Naive thymus-derived CD4-positive, alpha-beta T cell (primary cell): Measurements from ENCODE around the gene ZNF839. TPM values are rescaled to one million over a fixed set of nuclear protein-coding genes. Genes with fewer than 3 reads are reported as not detected.

Experiments
- ATAC-seq: fragments of 150-1000 bp; cut with Tn5 transposase; 2 replicates; pipeline ENCODE4 v1.10.0; 2021; ENCODE audit warnings: mild to moderate bottlenecking, moderate library complexity
- CTCF ChIA-PET: fragments of 350-600 bp; sonication (Branson Sonifier 250); formaldehyde crosslinking; loops from one replicate; lab custom pipeline; 2021; ENCODE audit warnings: antibody characterized with exemption; lab: Charles Lee
- POLR2A ChIA-PET: fragments of 350-600 bp; sonication (Branson Sonifier 250); formaldehyde crosslinking; loops from one replicate; lab custom pipeline; 2021; ENCODE audit warnings: antibody characterized with exemption, inconsistent platforms; lab: Charles Lee
- DNase-seq, 9 donors: peaks; one replicate each; pipeline versions ENCODE4 v3.0.0 to v3.0.0-alpha.2; 2020 to 2022; ENCODE audit warnings: mixed read lengths in 1 of 9
- H3K27ac ChIP-seq: one replicate; pipeline ENCODE4 v1.7.0; 2013; ENCODE audit warnings: mild to moderate bottlenecking, low read depth, low read length, moderate library complexity
- H3K27me3 ChIP-seq, 2 donors: one replicate each; pipeline ENCODE4 v1.7.0; 2013; ENCODE audit warnings: low read length in 2 of 2, mild to moderate bottlenecking in 2 of 2, moderate library complexity in 2 of 2; ENCODE audit not compliant: control insufficient read depth in 2 of 2, insufficient read depth in 2 of 2
- H3K36me3 ChIP-seq, 3 experiments: 1 replicate in 2 of 3; 2 replicates in 1 of 3; pipeline ENCODE4 v1.7.0; 2013; ENCODE audit warnings: low read length in 3 of 3, mild to moderate bottlenecking in 3 of 3, moderate library complexity in 1 of 3; ENCODE audit not compliant: insufficient read depth in 3 of 3, control insufficient read depth in 2 of 3
- H3K4me1 ChIP-seq, 2 donors: one replicate each; pipeline ENCODE4 v1.7.0; 2013; ENCODE audit warnings: low read length in 2 of 2, mild to moderate bottlenecking in 2 of 2, moderate library complexity in 1 of 2; ENCODE audit not compliant: control insufficient read depth in 2 of 2, insufficient read depth in 2 of 2
- H3K4me3 ChIP-seq: 2 replicates; pipeline ENCODE4 v1.7.0; 2013; ENCODE audit warnings: mild to moderate bottlenecking, low read length
- H3K9me3 ChIP-seq, 3 experiments: 1 replicate in 2 of 3; 2 replicates in 1 of 3; pipeline ENCODE4 v1.7.0; 2013; ENCODE audit warnings: low read length in 3 of 3; ENCODE audit not compliant: control insufficient read depth in 2 of 3
- H3K27ac Mint-ChIP-seq, 9 donors: one replicate each; pipeline ENCODE4 v1.8.0; 2020 to 2022; ENCODE audit warnings: mixed read lengths in 9 of 9, mild to moderate bottlenecking in 8 of 9, moderate library complexity in 5 of 9, inconsistent platforms in 2 of 9
- H3K27me3 Mint-ChIP-seq, 5 donors: one replicate each; pipeline ENCODE4 v1.8.0; 2021 to 2022; ENCODE audit warnings: mixed read lengths in 5 of 5, mild to moderate bottlenecking in 1 of 5
- H3K36me3 Mint-ChIP-seq, 5 donors: one replicate each; pipeline ENCODE4 v1.8.0; 2020 to 2022; ENCODE audit warnings: mixed read lengths in 5 of 5, mild to moderate bottlenecking in 3 of 5, inconsistent platforms in 1 of 5
- H3K4me1 Mint-ChIP-seq, 7 donors: one replicate each; pipeline ENCODE4 v1.8.0; 2020 to 2022; ENCODE audit warnings: mixed read lengths in 7 of 7, mild to moderate bottlenecking in 3 of 7, inconsistent platforms in 1 of 7
- H3K4me3 Mint-ChIP-seq, 10 donors: one replicate each; pipeline ENCODE4 v1.8.0; 2020 to 2022; ENCODE audit warnings: mild to moderate bottlenecking in 10 of 10, mixed read lengths in 10 of 10, moderate library complexity in 6 of 10, inconsistent platforms in 2 of 10
- H3K9me3 Mint-ChIP-seq, 11 donors: one replicate each; pipeline ENCODE4 v1.8.0; 2020 to 2022; ENCODE audit warnings: mixed read lengths in 11 of 11, mild to moderate bottlenecking in 4 of 11, inconsistent platforms in 1 of 11, moderate library complexity in 1 of 11
- intact Hi-C, 2 donors: fragments of 100-400 bp; cut with micrococcal nuclease; formaldehyde crosslinking; loops; one replicate each; pipeline ENCODE4 v1.15.1; 2023
- polyA plus RNA-seq, 2 donors: library from polyadenylated mRNA; unstranded; fragments of 300-500 nt; fragmentation: Illumina TruSeq; gene quantifications; one replicate each; pipeline ENCODE4 v1.2.3, GENCODE V29; 2021
- total RNA-seq, 6 experiments: library from RNA in 5 of 6; stranded (reverse) in 5 of 6; gene quantifications; 1 replicate in 5 of 6; 2 replicates in 1 of 6; pipeline ENCODE4 v1.2.3 and lab custom pipeline; 2021 to 2026

ZNF839 gene
- total and polyA plus RNA-seq, 7 experiments from 2014 or later, result 5.9 to 24.9 (median 20.3) TPM

DNA sequence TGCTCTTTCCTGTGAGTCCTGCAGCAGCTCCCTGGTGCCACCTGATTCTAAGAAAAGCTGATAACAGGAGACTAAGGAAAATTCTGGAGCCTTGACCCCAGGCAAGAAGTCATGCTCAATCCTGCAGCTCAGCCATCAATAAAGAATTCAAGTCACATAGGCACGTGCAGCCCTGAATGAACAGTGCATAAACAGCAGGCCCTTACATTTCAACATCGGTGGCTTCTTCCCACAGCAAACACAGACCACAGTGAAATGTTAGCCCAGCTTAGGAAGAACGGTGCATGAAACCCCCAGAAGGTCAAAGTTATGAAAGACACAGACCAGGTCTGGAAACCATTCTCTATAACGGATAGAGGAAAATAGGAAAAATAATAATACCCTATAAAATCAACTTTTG, 32.7 kb downstream of the ZNF839 start:
- H3K36me3 Mint-ChIP-seq, result peaks cover 13 to 60% (median 27%) of the 10 kb centered on the region in 5 donors
- ChIA-PET CTCF (no interaction called here), POLR2A (interaction anchor here (0.6 kb wide), 1 partner anchor 501 kb away, joined by 4 read pairs; no protein-coding TSS in a partner anchor)
- DNase-seq (no peak), ATAC-seq (no peak)
- peak overlapping the region in 2 of 9 donors; percentile 59 to 68 for H3K27ac Mint-ChIP-seq
- H3K4me3 ChIP-seq, result no peak overlapping the region
- no peak overlapping the region for H3K4me3 Mint-ChIP-seq
- no peak overlapping the region for H3K27ac ChIP-seq
- no peaks in the 10 kb centered on the region for H3K9me3 Mint-ChIP-seq
- no peaks in the 10 kb centered on the region for H3K27me3 Mint-ChIP-seq
- no peaks in the 10 kb centered on the region for H3K27me3 ChIP-seq
- peaks cover 0 to 88% (median 9%) of the 10 kb centered on the region in 3 experiments for H3K36me3 ChIP-seq
- H3K4me1 Mint-ChIP-seq, result peaks cover 0 to 6% (median 3%) of the 10 kb centered on the region in 7 donors
- no peaks in the 10 kb centered on the region for H3K4me1 ChIP-seq
- no peaks in the 10 kb centered on the region for H3K9me3 ChIP-seq
- intact Hi-C loops, result no loop called here

DNA sequence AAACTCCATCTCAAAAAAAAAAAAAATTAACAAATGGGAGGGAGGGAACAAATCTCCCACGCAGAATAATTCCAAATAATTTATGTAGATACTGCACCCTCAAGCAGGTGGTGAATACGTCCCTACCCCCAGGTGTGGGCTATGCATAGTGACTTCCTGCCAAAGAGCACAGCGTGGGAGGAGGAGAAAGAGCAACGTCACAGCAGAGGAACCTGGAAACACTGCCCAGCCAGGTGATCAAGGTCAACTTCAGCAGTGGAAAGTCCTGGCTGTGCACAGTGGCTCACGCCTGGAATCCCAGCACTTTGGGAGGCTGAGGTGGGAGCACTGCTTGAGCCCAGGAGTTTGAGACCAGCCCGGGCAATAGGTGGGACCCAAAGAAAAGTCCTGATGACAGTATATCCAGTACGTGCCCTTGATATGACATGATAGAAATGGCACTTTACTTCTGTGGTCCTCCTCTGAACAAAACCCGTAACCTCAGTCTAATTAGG, 33.6 kb downstream of the ZNF839 start:
- no peak overlapping the region for H3K4me3 Mint-ChIP-seq
- intact Hi-C loops, result no loop called here
- peaks cover 20 to 62% (median 32%) of the 10 kb centered on the region in 5 donors for H3K36me3 Mint-ChIP-seq
- Histone ChIP-seq H3K9me3 (no peaks in the 10 kb centered on the region), H3K27me3 (no peaks in the 10 kb centered on the region), H3K27ac (no peak overlapping the region), H3K4me3 (no peak overlapping the region), H3K4me1 (no peaks in the 10 kb centered on the region), H3K36me3 (peaks cover 6 to 88% (median 9%) of the 10 kb centered on the region in 3 experiments)
- ChIA-PET POLR2A (no interaction called here), CTCF (interaction anchor here (0.7 kb wide), 1 partner anchor 163 kb away, joined by 3 read pairs; no protein-coding TSS in a partner anchor)
- DNase-seq (no peak), ATAC-seq (no peak)
- peaks cover 0 to 16% (median 8%) of the 10 kb centered on the region in 7 donors for H3K4me1 Mint-ChIP-seq
- H3K9me3 Mint-ChIP-seq, result no peaks in the 10 kb centered on the region
- no peak overlapping the region for H3K27ac Mint-ChIP-seq
- H3K27me3 Mint-ChIP-seq, result no peaks in the 10 kb centered on the region

DNA sequence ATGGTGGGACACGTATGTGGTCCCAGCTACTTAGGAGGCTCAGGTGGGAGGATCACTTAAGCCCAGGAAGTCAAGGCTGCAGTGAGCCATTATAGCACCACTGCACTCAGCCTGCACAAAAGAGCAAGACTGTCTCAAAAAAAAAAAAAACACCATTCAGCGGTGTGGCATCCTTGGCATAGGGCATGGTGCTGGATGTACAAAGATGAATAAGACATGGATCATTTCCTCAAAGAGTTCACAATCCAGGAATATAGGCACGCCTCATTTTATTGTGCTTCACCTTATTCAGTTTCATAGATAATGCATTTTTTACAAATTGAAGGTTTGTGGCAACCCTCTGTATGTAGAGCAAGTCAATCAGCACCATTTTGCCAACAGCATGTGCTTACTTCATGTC, 36.7 kb downstream of the ZNF839 start:
- Histone ChIP-seq H3K4me1 (no peaks in the 10 kb centered on the region), H3K4me3 (no peak overlapping the region), H3K9me3 (no peaks in the 10 kb centered on the region), H3K27me3 (no peaks in the 10 kb centered on the region), H3K27ac (no peak overlapping the region), H3K36me3 (peaks cover 7 to 68% (median 9%) of the 10 kb centered on the region in 3 experiments)
- intact Hi-C loops, result no loop called here
- Mint-ChIP-seq H3K27me3 (no peaks in the 10 kb centered on the region), H3K4me3 (no peak overlapping the region), H3K9me3 (no peaks in the 10 kb centered on the region), H3K36me3 (peaks cover 9 to 48% (median 26%) of the 10 kb centered on the region in 5 donors), H3K27ac (no peak overlapping the region), H3K4me1 (peaks cover 12 to 31% (median 24%) of the 10 kb centered on the region in 7 donors)
- DNase-seq, result no peak
- ChIA-PET CTCF (interaction anchor here (0.7 to 1.1 kb wide), 2 partner anchors 35 to 39 kb away, joined by 3 to 4 read pairs; no protein-coding TSS in a partner anchor), POLR2A (no interaction called here)
- ATAC-seq, result no peak

DNA sequence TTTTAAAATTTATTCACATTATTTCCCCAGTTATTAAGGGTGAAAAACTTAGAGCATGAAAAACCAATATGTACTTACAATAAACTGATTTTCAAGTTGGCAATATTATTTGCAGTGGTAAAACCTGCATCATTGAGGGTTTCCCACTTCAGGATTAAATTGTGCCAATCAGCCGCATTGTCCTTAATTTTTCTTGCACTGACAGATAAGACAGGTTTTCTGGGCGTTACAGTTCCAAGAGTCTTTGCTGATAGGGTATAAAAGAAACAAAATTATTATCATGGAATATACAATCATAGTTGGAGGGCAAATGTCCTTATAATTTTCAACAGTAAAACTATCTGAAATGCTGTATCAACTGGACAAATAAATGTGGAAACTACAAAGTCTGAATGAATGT, 39.8 kb downstream of the ZNF839 start:
- H3K27ac ChIP-seq, result no peak overlapping the region
- DNase-seq (no peak), ATAC-seq (no peak)
- H3K4me1 Mint-ChIP-seq, result peaks cover 17 to 46% (median 32%) of the 10 kb centered on the region in 7 donors
- H3K4me3 ChIP-seq, result no peak overlapping the region
- peaks cover 9 to 31% (median 22%) of the 10 kb centered on the region in 5 donors for H3K36me3 Mint-ChIP-seq
- peaks cover 3 to 45% (median 7%) of the 10 kb centered on the region in 3 experiments for H3K36me3 ChIP-seq
- H3K27me3 ChIP-seq, result no peaks in the 10 kb centered on the region
- H3K27me3 Mint-ChIP-seq, result no peaks in the 10 kb centered on the region
- H3K9me3 Mint-ChIP-seq, result no peaks in the 10 kb centered on the region
- no peak overlapping the region for H3K4me3 Mint-ChIP-seq
- ChIA-PET CTCF (interaction anchor here (1.0 kb wide), 1 partner anchor 9 kb away, joined by 3 read pairs; no protein-coding TSS in a partner anchor), POLR2A (interaction anchor here (0.6 to 1.5 kb wide), 2 partner anchors 39 to 401 kb away, joined by 3 read pairs; partner anchors contain the start of gene ZNF839)
- H3K27ac Mint-ChIP-seq, result no peak overlapping the region
- intact Hi-C loops, result no loop called here
- H3K9me3 ChIP-seq, result no peaks in the 10 kb centered on the region
- H3K4me1 ChIP-seq, result peaks cover 6 to 15% of the 10 kb centered on the region in 2 donors

DNA sequence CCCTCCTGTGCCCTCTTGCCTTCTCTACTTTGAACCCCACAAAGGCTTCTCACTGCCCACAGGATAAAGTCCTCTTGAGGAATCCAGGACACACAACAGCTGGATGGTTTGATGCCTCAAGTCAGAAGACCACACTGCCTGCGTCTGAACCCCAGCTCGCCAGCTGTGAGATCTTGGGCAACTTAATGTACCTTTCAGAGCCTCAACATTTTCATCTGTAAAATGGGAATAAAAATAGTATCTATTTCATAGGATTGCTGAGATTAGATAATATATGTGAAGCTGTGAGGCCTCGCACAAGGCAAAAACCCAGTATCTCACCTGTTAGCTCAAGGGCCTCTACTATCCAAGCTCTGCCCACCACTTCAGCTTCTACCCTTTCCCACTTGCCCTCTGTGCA, 40.8 kb downstream of the ZNF839 start:
- peak overlapping the region in 1 of 10 donors; percentile 65 for H3K4me3 Mint-ChIP-seq
- peaks cover 9 to 29% (median 20%) of the 10 kb centered on the region in 5 donors for H3K36me3 Mint-ChIP-seq
- H3K27me3 ChIP-seq, result no peaks in the 10 kb centered on the region
- no peaks in the 10 kb centered on the region for H3K9me3 Mint-ChIP-seq
- CTCF ChIA-PET, result interaction anchor here (1.0 kb wide), 1 partner anchor 11 kb away, joined by 3 read pairs; no protein-coding TSS in a partner anchor
- H3K27ac ChIP-seq, result no peak overlapping the region
- no peak overlapping the region for H3K4me3 ChIP-seq
- peaks cover 6 to 15% of the 10 kb centered on the region in 2 donors for H3K4me1 ChIP-seq
- no peaks in the 10 kb centered on the region for H3K9me3 ChIP-seq
- peaks cover 2 to 34% (median 7%) of the 10 kb centered on the region in 3 experiments for H3K36me3 ChIP-seq
- H3K4me1 Mint-ChIP-seq, result peaks cover 17 to 46% (median 32%) of the 10 kb centered on the region in 7 donors
- ATAC-seq (no peak), DNase-seq (no peak)
- no peaks in the 10 kb centered on the region for H3K27me3 Mint-ChIP-seq
- intact Hi-C loops, result loop anchor here (5.0 kb wide), 3 partner anchors 157 to 1562 kb away; partner anchors contain the start of gene EIF5 (in 1 of the 2)
- H3K27ac Mint-ChIP-seq, result peak overlapping the region in 5 of 9 donors; percentile 16 to 98 (median 82)
- POLR2A ChIA-PET, result interaction anchor here (1.5 kb wide), 1 partner anchor 40 kb away, joined by 3 read pairs; the partner anchor contains the start of gene ZNF839

DNA sequence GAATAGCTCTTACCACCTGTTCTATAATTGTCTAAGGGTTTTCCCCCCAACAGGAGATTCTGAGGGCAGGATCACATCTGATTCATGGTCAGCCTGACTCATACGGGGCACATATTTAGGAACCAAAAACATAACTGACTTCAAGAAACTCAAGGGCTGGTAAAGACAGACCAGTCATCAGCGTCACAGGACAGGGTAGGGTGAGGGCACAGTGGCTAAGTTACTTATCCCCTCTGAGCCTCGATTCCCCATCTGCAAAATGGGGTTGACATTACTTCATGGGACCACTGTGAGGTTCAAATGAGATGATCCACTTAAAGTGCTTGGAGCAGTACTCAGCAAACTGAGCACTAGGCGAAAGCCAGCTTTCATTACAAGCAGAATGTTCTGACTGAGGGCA, 42.5 kb downstream of the ZNF839 start:
- Histone ChIP-seq H3K36me3 (peaks cover 0 to 17% (median 7%) of the 10 kb centered on the region in 3 experiments), H3K27ac (peak overlapping the region; percentile 87), H3K4me1 (peaks cover 6 to 15% of the 10 kb centered on the region in 2 donors), H3K27me3 (no peaks in the 10 kb centered on the region), H3K9me3 (no peaks in the 10 kb centered on the region), H3K4me3 (peak overlapping the region; percentile 96)
- Mint-ChIP-seq H3K27ac (peak overlapping the region; percentile 82 to 99 (median 96)), H3K4me1 (peaks cover 17 to 46% (median 37%) of the 10 kb centered on the region in 7 donors), H3K9me3 (no peaks in the 10 kb centered on the region), H3K27me3 (no peaks in the 10 kb centered on the region), H3K4me3 (peak overlapping the region in 6 of 10 donors; percentile 92 to 97 (median 95)), H3K36me3 (peaks cover 9 to 18% (median 10%) of the 10 kb centered on the region in 5 donors)
- DNase-seq, result peak in 3 of 9 donors; percentile 2 to 53 (median 4)
- intact Hi-C loops, result loop anchor here (1.0 to 5.0 kb wide), 13 partner anchors 43 to 1560 kb away; partner anchors contain the start of genes WDR20 (in 2 of the 2), ZNF839 (in 2 of the 2), EIF5 (in 1 of the 2) and HSP90AA1 (in 1 of the 2)
- peak; percentile 51 for ATAC-seq
- ChIA-PET POLR2A (interaction anchor here (0.5 to 1.7 kb wide), 10 partner anchors 8 to 1023 kb away, joined by 3 to 6 read pairs (median 4); partner anchors contain the start of gene ZNF839), CTCF (no interaction called here)
